MCF 10A (cell line): ENCODE data around the gene MYO7B. TPM values are rescaled to one million over a fixed set of nuclear protein-coding genes. Genes with fewer than 3 reads are reported as not detected.

Experiments used
- BruUV-seq: library from RNA; stranded (reverse); fragments of 400-500 nt; replicated peaks from 2 replicates; lab custom pipeline; 2021; lab: Mats Ljungman, UMichigan
- CTCF ChIA-PET: fragments of 300-600 bp; sonication (Branson Sonifier 250); formaldehyde crosslinking; extraction: SDS; loops from one replicate; lab custom pipeline; 2021; ENCODE audit warnings: antibody characterized with exemption, inconsistent platforms; lab: Yijun Ruan, JAX
- POLR2A ChIA-PET: fragments of 300-600, 350-650 bp; sonication (Branson Sonifier 250); formaldehyde crosslinking; extraction: SDS; loops from one replicate; lab custom pipeline; 2020; ENCODE audit warnings: antibody characterized with exemption, inconsistent platforms; lab: Yijun Ruan, JAX
- DNase-seq: peaks from one replicate; pipeline ENCODE4 v3.0.0-alpha.2; 2018; ENCODE audit not compliant: unreplicated experiment
- H3K27ac Mint-ChIP-seq: one replicate; pipeline ENCODE4 v1.8.0; 2022; ENCODE audit warnings: mild to moderate bottlenecking, low read depth, mixed read lengths; ENCODE audit not compliant: unreplicated experiment
- H3K27me3 Mint-ChIP-seq: one replicate; pipeline ENCODE4 v1.8.0; 2022; ENCODE audit warnings: mixed read lengths; ENCODE audit not compliant: insufficient read depth, unreplicated experiment
- H3K36me3 Mint-ChIP-seq: one replicate; pipeline ENCODE4 v1.8.0; 2022; ENCODE audit warnings: mild to moderate bottlenecking, moderate library complexity, mixed read lengths; ENCODE audit not compliant: insufficient read depth, unreplicated experiment
- H3K4me1 Mint-ChIP-seq: one replicate; pipeline ENCODE4 v1.8.0; 2022; ENCODE audit warnings: mixed read lengths; ENCODE audit not compliant: insufficient read depth, unreplicated experiment
- H3K4me3 Mint-ChIP-seq: one replicate; pipeline ENCODE4 v1.8.0; 2022; ENCODE audit warnings: mild to moderate bottlenecking, moderate library complexity, mixed read lengths; ENCODE audit not compliant: unreplicated experiment
- H3K9me3 Mint-ChIP-seq: one replicate; pipeline ENCODE4 v1.8.0; 2022; ENCODE audit warnings: mixed read lengths; ENCODE audit not compliant: unreplicated experiment
- CTCF ChIP-seq: fragments of 200-600 bp; IDR thresholded peaks from one replicate; pipeline ENCODE4 v1.8.0; 2022; ENCODE audit warnings: antibody characterized with exemption, mild to moderate bottlenecking; ENCODE audit not compliant: unreplicated experiment
- intact Hi-C: fragments of 100-400 bp; cut with micrococcal nuclease; formaldehyde crosslinking; loops from 2 replicates; pipeline ENCODE4 v1.14.1; 2022
- total RNA-seq: library from RNA; stranded (reverse); gene quantifications from 2 replicates; pipeline ENCODE4 v1.2.3, GENCODE V29; 2022

MYO7B gene
- total RNA-seq, 1 experiment from 2014 or later = not detected

GRCh38 chr2:127651971-127652550 lies 116.6 kb downstream of the MYO7B start:
- CTCF ChIA-PET = interaction anchor here (0.6 to 0.7 kb wide), 3 partner anchors 124 to 1406 kb away, joined by 3 to 4 read pairs (median 3); no protein-coding TSS in a partner anchor
- DNase-seq = no peak
- no peak overlapping the region for H3K27ac Mint-ChIP-seq

GRCh38 chr2:127652786-127653357 lies 117.4 kb downstream of the MYO7B start:
- ChIA-PET POLR2A (no interaction called here), CTCF (interaction anchor here (0.6 kb wide), 1 partner anchor 601 kb away, joined by 3 read pairs; no protein-coding TSS in a partner anchor)
- H3K4me1 Mint-ChIP-seq = peaks cover 4% of the 10 kb centered on the region
- intact Hi-C loops = no loop called here
- H3K27me3 Mint-ChIP-seq = no peaks in the 10 kb centered on the region
- no peak for DNase-seq
- no peak overlapping the region for H3K4me3 Mint-ChIP-seq
- H3K36me3 Mint-ChIP-seq = no peaks in the 10 kb centered on the region
- H3K27ac Mint-ChIP-seq = no peak overlapping the region
- no peaks in the 10 kb centered on the region for H3K9me3 Mint-ChIP-seq
- no TSS peak for BruUV-seq
- TF ChIP-seq CTCF = no peak

More at GRCh38 chr2:127651971-127652550, 116.6 kb downstream of the MYO7B start:
- H3K4me1 Mint-ChIP-seq = peaks cover 4% of the 10 kb centered on the region
- TF ChIP-seq CTCF = no peak
- H3K36me3 Mint-ChIP-seq = no peaks in the 10 kb centered on the region
- POLR2A ChIA-PET = no interaction called here
- no TSS peak for BruUV-seq
- no peak overlapping the region for H3K4me3 Mint-ChIP-seq
- intact Hi-C loops = no loop called here
- no peaks in the 10 kb centered on the region for H3K27me3 Mint-ChIP-seq
- H3K9me3 Mint-ChIP-seq = no peaks in the 10 kb centered on the region

- Mint-ChIP-seq H3K27ac (no peak overlapping the region), H3K27me3 (no peaks in the 10 kb centered on the region), H3K4me3 (no peak overlapping the region), H3K9me3 (no peaks in the 10 kb centered on the region), H3K36me3 (no peaks in the 10 kb centered on the region), H3K4me1 (peaks cover 4% of the 10 kb centered on the region)
- CTCF ChIA-PET = interaction anchor here (0.6 to 0.9 kb wide), 2 partner anchors 115 to 601 kb away, joined by 3 read pairs; no protein-coding TSS in a partner anchor
- no peak for TF ChIP-seq CTCF
- POLR2A ChIA-PET = no interaction called here
- BruUV-seq = no TSS peak
- intact Hi-C loops = no loop called here
- DNase-seq = no peak
Measured at GRCh38 chr2:127653421-127654083, 118.1 kb downstream of the MYO7B start.

GRCh38 chr2:127654084-127654837 lies 118.8 kb downstream of the MYO7B start:
- H3K9me3 Mint-ChIP-seq = no peaks in the 10 kb centered on the region
- H3K4me3 Mint-ChIP-seq = no peak overlapping the region
- H3K36me3 Mint-ChIP-seq = no peaks in the 10 kb centered on the region
- no peaks in the 10 kb centered on the region for H3K27me3 Mint-ChIP-seq
- no peak for TF ChIP-seq CTCF
- H3K4me1 Mint-ChIP-seq = peaks cover 4% of the 10 kb centered on the region
- no peak for DNase-seq
- ChIA-PET CTCF (interaction anchor here (0.9 kb wide), 1 partner anchor 116 kb away, joined by 3 read pairs; no protein-coding TSS in a partner anchor), POLR2A (no interaction called here)
- H3K27ac Mint-ChIP-seq = no peak overlapping the region
- no TSS peak for BruUV-seq
- intact Hi-C loops = no loop called here
